NCI-H510A treated with DMSO at 0.1 percent for 48 hours (cell line): ENCODE results near the gene GNAL.
"Not testable (repeated sequence)": the region's sequence is repeated elsewhere in the genome, so short reads cannot be mapped to it uniquely, and the experiment has no call there.

Experiments
- DNase-seq: peaks from one replicate; lab custom pipeline; 2025; lab: John Stamatoyannopoulos, UW

GNAL gene

DNA sequence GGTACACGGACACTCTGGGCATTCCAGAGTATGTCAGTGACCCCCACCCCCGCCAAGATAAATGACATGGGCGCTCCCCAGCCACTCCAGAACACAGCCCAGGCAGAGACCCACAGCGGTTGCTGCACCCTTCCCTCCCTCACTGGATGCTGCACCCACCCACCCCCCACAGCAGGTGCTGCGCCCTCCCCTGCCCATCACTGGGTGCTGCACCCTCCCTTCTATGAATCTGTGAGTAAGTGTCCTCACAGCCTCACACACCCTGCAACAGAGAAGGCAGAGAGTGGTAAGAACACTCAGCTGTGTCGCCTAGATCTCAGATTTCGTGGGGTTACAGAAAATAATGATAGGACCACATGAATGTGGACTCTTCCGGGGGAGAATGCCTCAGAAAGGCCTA is 185.6 kb downstream of the GNAL start:
- DNase-seq: no peak

DNA sequence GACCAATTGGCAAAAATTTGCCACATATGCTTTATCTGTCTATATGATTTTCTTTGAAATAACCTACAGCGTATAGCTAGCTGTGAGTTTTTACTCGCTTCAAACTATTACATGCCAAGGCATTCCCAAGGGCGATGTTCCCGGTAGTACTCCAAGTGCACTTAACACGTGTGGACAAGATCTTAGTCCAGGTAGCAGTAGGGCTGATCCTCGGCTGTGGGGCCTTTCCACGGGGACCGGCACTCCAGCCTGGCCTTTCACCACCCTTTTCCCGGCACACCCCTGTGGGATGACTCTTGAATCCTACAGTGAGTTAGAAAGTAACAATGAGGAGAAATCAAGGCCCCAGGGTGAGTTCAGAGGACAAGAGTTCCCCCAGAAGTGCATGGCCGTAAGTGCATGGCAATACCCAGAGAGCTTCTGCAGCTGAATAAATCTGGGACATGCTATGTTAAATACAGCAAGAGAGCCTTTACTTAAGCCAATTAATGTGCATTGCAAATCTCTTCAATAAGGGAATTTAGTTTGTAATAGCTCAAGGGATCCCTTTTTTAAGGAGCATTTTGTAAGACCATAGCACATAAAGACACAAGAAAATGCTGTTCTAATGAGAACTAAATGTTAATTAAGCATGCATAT is 188.6 kb downstream of the GNAL start:
- no peak for DNase-seq

DNA sequence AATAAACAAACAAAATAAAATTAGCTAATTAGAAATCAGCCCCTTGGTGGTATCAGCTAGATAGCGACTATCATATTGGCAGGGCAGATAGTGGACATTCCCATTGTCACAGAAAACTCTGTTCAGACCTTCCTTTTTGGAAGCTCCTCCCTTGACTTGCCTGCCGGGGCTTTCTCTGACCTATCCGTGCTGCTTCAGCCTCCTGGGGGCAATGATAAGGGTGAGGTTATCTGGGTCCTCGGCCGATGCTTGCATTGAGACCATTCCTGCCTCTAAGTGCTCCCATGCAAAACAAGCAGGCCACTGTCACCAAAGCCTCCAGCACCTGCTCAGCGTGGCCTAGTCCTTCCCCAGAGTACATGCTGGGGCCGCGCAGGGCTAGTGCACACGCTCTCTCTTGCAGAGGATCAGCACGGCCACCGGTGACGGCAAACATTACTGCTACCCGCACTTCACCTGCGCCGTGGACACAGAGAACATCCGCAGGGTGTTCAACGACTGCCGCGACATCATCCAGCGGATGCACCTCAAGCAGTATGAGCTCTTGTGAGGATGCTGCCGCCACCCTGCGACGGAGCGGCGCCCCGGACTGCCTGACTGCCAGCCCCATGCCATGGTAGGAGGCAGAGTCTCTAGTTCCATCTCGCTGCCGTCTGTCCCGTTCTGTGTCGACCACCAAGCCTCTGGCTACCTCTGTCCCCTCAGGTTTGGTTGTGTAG is 191.7 kb downstream of the GNAL start:
- no peak for DNase-seq

DNA sequence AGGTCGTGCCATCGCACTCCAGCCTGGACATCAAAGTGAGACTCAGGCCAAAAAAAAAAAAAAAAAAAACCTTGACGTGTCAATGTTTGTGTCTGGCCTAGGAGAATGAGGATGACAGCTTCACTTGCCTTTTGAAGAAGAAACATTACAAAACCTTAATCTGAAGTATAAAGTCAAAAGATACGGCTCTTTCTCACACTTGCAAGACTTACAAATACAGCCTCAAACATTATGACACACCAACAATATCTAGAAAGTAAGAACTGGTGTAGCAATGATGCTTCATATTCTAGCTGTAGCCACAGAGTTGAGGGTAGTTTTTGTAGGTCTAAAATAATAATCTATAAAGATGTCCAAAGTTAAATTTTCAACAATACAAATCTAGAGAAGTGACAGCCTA is 193.6 kb downstream of the GNAL start:
- no peak for DNase-seq

DNA sequence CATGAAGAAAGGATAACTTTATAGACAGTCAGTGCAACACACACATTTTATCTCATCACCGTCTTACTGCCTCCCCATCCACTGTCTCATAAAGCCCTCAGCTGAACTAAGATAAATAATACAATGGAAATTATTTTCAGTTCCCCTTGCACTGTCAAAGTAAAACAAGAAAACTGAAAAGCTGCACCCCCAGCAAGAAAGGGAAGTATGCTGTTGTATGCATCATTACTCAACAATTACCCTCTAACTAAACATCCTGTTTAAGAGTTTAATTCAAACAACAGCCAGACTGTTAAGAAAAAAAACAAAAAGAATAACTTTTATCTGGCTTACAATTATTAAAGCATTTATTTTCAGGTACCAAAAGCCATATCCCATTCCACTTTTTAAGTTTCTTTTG is 194.1 kb downstream of the GNAL start:
- DNase-seq: no peak

DNA sequence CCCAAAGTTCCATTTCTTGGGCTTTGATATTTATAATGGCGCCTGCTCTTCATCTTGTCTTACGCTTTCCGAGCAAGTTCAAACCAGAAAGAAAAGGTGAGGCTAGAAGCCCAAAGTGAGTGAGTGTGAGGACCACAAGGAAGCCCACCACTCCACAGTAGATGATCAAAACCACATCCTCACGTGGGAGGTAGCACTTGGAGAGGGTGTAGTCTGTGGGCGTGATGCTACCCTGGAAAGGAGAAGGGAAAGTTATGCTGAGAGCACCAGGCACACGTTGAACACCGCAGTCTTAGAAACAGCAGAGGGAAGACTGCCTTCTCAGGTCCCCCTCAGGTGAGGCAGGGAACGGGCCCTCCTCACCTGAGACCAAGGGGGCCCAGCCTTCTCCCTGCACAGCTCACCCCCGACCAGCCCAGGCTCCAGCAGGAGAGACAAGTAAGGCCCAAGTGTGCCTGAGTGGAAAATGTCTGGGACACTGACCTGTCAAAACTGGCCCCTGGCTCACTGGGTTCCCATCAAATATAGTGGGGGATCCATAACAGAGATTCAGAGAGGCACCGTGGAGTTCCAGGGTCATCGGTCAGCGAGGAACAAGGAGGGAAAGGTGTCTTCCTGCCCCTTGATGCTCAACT is 195.4 kb downstream of the GNAL start:
- no peak for DNase-seq

DNA sequence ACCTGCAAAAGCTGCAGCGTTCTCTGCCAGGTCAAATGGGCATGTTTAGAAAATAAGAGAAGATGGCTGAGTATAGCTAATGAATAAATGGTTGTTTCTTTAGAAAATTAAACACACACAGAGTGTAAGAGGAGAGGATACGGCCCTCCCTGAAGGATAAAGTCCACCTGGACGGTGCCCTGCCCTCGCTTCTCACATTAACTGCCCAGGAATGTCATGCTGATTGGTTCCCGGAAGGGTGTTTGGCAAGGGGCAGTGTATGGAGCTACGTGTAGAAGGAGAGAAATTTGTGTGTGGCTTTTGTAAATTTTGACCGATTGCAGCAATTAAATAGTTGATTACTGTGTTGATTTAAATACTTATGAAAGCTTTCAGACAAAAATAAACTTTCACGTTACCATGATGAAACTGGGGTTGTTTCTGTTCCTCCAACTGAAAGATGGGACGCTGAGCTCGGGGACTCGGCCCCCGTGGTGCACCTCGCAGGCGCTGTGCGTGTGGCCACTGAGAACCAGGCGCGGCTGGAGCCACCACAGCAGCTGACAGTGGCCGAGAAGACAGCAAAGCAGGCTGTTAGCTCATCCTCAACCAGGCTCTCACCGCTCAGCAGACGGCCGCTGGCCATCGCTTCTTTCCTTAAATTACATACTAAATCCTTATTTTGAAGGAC is 196.3 kb downstream of the GNAL start:
- DNase-seq: no peak

DNA sequence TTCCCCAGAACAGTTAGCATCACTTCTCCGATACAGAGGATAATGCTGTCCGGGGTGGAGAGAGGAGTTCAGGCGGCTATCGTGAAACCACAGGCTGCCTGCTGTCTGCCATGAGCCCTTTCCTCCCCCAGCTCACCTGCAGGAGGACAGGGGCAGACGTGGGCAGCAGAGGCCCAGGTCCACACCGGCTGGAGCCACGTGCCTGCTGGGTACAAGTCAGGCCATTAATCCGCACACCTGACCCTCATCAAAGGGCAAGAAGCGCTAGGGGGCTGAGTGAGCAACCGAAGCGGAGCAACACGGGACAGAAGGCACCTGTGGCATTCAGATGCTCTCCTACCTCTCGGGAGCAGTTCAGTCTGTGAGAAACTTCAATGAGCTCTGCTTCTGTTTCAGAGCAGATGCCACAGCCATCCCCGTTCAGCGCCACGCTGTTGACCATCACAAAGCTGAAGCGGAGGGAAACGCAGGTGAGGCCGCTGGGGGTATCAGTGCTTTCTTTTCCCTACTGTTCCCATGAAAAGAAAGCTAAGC is 197.6 kb downstream of the GNAL start:
- DNase-seq: no peak

DNA sequence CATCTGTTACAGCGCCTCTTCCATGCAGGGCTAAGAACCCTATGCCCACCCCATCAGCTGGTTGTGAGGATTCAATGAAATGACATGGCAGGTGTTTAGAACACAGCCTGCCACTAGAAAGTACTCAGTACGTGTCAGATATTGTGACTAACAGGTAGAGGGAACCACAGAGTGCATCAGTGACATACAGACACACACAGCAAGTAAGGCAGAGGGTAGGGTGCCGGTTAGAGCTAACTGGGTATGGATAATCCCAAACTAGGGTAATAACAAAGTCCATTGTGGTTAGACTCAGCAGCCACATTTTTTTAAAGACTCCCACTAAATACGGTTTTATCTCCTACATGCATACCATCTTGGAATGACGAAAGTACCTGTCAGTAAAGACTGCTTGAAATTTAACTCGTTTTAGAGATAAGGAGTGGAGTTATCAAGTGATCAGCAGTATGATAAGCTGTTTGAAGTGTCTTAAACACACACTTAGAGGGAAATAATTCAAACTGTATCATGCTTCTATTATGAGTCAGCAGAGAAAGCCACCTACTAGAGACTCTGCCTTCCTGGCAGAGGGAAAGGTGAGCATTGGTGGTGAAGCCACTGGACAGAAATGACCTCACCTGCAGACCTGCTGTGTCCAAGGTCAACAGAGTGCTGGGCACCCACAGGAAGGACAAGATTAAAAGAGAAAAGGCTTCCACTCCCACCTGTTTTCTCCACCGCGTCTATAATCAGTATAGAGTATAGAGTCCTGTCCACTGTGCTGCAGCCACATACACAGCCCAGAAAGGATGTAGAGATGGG is 198.5 kb downstream of the GNAL start:
- no peak for DNase-seq

DNA sequence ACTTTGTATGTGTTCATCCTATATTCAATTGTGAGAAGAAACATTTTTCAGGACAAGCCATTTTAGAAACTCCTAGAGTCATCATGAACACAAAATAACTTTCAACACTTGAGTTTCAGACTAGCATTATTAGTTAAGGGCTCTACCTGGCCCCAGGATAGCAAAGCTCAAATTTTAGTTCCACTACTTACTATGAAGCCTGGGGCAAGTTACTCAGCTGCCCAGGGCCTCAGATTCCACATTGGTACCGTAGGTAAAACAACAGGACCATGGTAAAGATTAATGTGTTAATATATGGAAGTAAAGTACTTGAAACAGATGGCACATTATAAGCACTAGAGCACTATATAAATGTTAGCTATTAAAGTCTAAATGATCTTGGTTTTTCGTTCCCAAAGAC is 199.7 kb downstream of the GNAL start:
- no peak for DNase-seq

DNA sequence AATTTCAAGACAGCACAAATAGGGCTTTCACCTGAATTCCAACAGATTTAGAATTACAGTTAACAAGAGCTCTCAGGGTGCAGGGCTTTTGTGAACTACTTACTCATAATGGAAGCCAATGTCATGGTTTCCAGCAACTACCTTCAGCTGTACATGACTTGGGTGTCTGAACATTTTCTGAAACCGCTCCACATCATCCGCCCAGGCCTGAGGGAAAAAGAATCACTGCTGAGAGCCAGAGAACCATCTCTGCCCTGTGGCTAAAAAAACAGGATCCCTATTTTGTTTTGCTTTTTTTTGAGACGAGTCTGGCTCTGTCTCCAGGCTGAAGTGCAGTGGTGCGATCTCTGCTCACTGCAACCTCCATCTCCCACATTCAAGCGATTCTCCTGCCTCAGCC is 200.2 kb downstream of the GNAL start:
- DNase-seq: no peak

DNA sequence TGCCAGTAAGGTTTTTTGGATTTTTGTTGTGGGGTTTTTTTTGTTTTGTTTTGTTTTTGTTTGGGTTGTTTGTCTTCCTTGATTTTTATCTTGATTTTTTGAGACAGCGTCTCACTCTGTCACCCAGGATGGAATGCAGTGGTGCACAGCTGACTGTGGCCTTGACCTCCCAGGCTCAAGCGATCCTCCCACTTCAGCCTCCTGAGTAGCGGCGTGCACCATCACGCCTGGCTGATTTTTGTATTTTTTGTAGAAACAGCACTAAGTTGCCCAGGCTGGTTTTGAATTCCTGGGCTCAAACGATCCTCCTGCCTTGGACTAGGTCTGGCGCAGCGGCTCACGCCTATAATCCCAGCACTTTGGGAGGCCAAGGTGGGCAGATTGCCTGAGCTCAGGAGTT is 202.7 kb downstream of the GNAL start:
- no peak for DNase-seq

DNA sequence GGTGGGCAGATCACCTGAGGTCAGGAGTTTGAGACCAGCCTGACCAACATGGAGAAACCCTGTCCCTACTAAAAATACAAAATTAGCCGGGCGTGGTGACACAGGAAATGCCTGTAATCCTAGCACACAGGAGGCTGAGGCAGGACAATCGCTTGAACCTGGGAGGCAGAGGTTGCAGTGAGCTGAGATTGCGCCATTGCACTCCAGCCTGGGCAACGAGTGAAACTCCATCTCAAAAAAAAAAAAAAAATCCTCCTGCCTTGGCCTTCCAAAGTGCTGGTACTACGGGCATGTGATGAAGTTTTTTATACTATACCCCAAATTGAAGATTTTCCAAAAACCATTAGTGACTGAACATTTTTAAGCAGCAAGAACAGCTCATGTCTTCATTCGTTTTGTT is 203.4 kb downstream of the GNAL start:
- not testable (repeated sequence) for DNase-seq

DNA sequence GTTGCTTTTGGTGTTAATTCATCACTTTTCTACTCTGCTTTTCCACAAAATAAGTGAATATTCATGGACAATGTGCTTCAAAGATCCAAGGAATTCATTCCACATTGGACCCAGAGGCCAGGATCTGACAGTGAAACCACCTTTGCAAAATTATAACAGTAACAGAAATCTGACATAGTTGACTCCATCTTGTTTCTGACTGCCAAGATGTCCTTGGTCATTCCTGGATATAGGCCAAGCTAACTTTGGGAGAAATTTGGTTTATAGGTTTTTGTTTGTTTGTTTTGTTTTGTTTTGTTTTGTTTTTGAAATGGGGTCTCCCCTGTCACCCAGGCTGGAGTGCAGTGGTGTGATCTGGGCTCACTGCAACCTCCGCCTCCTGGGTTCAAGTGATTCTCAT is 208.7 kb downstream of the GNAL start:
- DNase-seq: no peak

DNA sequence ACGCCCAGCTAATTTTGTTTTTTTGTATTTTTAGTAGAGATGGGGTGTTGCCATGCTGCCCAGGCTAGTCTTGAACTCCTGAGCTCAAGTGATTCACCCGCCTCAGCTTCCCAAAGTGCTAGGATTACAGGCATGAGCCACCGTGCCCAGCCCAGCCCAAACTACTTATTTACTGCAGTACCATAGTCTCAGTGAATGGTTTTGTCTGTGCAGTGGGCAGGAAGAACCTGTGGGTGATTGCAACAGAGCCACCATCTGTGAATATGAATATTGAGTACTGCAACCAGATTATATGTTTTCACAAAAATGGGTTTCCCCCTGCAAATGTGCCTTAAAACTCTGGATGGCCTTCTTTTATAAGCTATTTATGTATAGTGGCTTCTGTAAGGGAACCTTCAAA is 210.0 kb downstream of the GNAL start:
- no peak for DNase-seq

DNA sequence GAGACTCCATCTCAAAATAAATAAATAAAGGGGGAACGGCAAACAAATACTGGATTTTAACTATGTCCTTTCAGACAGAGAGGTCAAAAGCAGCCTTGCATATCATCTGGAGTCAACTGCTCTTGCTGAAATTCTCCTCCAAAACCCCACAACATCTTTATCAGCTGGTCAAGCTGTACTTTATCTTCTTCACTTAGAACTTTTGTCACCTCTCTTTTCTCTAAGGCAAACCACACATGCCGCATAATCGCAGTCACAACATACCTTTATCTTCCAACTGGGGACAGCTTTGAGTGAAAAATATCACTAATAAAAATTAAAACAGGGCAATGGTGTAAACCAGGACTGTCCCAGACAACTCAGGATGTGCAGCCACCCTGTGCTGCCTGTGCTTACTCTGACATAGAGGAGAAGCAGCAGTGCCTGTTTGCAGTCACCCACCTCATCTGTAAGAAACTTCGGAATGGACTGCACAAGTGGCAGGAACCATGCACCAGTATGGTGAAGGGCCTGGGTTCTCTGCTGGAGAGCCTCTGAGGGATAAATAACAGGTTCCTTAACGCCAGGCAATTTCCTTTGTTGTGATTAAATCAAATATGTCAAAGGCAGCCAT is 212.9 kb downstream of the GNAL start:
- DNase-seq: no peak

DNA sequence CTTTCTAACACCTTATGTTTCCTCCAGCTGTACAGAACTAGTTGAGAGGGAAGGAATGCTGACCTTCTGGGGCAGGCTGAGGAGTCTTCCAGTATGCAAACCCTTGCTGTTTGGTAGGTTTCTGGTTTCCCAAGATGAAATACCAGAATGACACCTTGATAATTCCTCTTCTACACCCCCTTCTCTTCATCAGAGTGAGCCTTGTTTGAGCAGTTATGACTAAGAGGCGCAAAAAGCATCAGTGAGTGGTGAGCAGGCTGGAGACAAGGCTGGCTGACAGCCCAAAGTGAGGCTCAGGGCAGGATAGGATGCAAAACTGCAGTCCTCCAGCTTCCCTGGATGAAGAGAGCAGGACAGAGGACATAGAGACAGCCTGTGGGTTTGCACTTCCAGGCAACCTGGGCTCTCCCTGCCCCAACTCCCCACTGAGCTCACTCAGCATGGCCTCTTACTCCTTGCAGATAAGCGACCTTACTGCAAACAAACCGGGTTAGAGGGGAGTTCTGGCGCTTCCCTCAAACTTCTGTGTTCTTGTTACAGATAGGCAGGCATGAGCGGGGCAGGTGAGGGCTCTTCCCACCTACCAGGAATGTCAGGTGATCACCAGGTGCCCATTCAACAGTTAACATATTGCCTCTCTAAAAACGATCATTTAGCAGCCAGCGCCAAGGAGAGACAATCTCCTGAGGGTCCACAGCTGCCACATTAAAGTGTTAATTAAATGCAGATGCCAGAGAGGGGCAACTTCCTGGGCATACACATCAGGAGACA is 213.6 kb downstream of the GNAL start:
- DNase-seq: no peak

DNA sequence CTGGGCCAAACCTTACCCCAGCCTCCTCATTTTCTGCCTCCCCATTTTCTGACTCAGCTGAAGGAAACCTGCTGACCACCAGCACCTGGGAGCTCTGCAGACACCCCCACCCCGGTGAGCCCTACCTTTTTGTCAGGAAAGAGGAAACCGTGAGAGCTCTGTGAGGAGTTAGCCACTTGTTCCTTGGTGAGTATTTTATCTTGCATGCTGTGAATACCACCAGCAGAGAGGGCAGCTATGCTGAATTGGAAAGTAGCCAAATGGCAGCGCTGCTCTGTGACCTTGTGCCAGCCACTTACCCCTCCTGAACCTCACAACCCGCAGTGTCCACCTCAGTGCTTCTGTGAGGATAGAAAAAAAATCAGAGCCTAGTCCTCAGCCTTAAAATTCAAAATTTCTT is 216.5 kb downstream of the GNAL start:
- no peak for DNase-seq

DNA sequence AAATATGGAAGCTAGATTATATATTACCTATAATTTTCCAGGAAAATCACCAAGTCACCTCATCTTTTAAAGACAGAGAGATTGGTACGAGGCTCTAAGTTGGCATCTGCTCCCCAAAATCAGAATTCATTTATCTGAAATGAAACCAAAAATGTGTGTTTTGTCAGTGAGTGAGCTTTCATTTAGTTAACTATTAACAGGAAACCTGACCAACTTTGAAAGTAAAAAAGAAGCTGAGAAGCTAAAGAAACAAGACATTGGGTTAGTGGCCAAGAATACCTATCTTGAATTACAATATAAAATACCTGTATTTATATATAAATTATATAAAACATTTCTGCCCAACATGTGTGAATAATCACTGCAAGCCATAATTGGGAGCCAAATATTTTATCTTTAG is 217.1 kb downstream of the GNAL start:
- DNase-seq: no peak
